ENCODE measurements around the gene SLC25A42.
A peak's percentile ranks its signal among the peaks of the same experiment; 100 is the strongest.

The SLC25A42 gene

GRCh38 chr19:19051478-19052213 is 12.1 kb upstream of the SLC25A42 start:
- no peak for DNase-seq

GRCh38 chr19:19052921-19053320 is 10.9 kb upstream of the SLC25A42 start:
- no peak for DNase-seq

- no peak for DNase-seq
Measured at GRCh38 chr19:19053508-19054314, 10.1 kb upstream of the SLC25A42 start.

GRCh38 chr19:19054315-19054938 is 9.4 kb upstream of the SLC25A42 start:
- no peak for DNase-seq

GRCh38 chr19:19054939-19055440 is 8.8 kb upstream of the SLC25A42 start:
- DNase-seq = no peak

GRCh38 chr19:19055701-19056100 is 8.1 kb upstream of the SLC25A42 start:
- no peak for DNase-seq

GRCh38 chr19:19056636-19057275 is 7.0 kb upstream of the SLC25A42 start:
- DNase-seq = no peak

- no peak for DNase-seq
Measured at GRCh38 chr19:19057317-19057716, 6.5 kb upstream of the SLC25A42 start.

GRCh38 chr19:19057720-19058119 is 6.1 kb upstream of the SLC25A42 start:
- no peak for DNase-seq

- no peak for DNase-seq
Measured at GRCh38 chr19:19059018-19059836, 4.6 kb upstream of the SLC25A42 start.

GRCh38 chr19:19059837-19060611 is 3.8 kb upstream of the SLC25A42 start:
- peak; percentile 66 for DNase-seq

GRCh38 chr19:19061506-19061905 is 2.3 kb upstream of the SLC25A42 start:
- peak; percentile 81 for DNase-seq

- DNase-seq = peak; percentile 27
Measured at GRCh38 chr19:19062454-19063182, 1.2 kb upstream of the SLC25A42 start.

GRCh38 chr19:19064098-19064722 is 416 bp downstream of the SLC25A42 start:
- no peak for DNase-seq

- DNase-seq = no peak
Measured at GRCh38 chr19:19064811-19065745, 1.3 kb downstream of the SLC25A42 start.

- DNase-seq = no peak
Measured at GRCh38 chr19:19067276-19068072, 3.7 kb downstream of the SLC25A42 start.

- DNase-seq = no peak
Measured at GRCh38 chr19:19068659-19069654, 5.2 kb downstream of the SLC25A42 start.
